ENCODE measurements around the gene CALN1.

The CALN1 gene

DNA sequence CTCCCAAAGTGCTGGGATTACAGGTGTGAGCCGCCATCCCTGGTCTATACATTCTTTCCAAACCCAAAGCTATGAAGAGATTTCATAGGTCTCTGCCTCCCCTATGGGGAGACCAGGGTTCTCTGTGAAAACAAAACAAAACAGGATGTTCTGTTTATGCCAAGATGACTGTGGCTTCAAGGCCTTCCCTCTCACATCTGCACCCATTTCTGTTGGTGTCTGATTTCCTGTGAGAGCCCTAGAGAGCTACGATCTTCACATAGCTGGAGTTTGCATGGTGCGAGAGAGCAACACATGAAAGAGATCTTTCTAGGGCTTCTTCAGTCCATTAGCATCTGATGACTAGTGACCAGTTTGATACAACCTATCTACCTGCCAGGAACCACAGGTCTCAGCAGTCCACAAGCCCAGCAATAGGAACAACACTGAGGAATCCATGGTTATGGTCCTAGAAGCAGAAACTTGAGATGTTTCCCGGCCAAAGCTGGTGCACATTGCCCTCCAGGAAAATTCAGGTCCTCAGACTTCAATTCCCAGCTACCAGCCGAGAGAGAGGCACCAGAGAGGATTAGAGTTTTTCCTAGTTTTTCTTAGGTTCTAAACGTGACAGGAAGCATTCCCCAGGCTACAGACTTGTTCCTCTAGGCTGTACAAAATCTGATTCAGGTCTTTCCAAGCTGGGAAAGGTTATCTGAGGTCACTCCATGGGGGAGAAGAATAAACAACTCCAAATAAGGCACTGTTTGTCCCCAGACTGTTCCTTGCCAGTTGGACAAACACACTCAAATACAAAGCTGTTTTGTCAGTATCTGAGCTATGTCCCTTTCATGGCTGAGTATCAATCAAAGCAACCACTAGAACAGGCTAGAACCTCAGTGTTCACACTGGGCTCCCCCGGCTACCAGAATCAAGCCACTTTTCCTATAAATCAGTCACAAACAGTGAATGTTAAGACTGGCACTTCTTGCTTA, 259.7 kb downstream of the CALN1 start:
- Histone ChIP-seq H3K27ac (ENCODE audit: insufficient read depth, low read length, poor library complexity, severe bottlenecking) (no peak overlapping the region), H3K9me3 (ENCODE audit: control insufficient read depth, low read length) (no peaks in the 10 kb centered on the region), H3K4me1 (ENCODE audit: control insufficient read depth, insufficient read depth, low read length, poor library complexity, severe bottlenecking) (no peaks in the 10 kb centered on the region), H3K4me3 (ENCODE audit: insufficient read depth, low read depth, low read length, poor library complexity, severe bottlenecking) (no peak overlapping the region), H3K27me3 (replicated peaks; ENCODE audit: control insufficient read depth, insufficient read depth, low read length, poor library complexity, severe bottlenecking) (no peaks in the 10 kb centered on the region), H3K36me3 (ENCODE audit: control insufficient read depth, insufficient read depth, low read length) (no peaks in the 10 kb centered on the region)
- no peak for DNase-seq

DNA sequence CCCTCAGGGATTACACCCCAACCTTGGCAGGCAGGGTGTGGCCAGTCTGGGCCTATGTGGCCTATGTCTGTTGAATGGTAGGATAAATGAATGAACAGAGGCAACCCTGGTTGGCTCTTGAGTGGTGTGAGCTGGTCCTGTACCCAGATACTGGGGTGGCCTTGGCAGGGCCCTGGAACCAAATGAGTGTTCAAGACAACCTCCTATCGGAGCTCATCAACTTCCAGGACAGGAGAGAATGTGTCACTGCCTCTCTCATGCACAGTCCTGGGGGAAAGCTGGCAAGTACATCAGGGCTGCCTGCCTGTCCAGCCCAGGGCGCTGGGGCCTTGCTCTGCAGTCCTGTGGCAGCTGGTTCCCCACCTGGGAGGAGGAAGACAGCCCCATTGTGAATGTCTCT, 271.6 kb downstream of the CALN1 start:
- H3K27ac ChIP-seq (ENCODE audit: insufficient read depth, low read length, poor library complexity, severe bottlenecking): no peak overlapping the region
- H3K4me1 ChIP-seq (ENCODE audit: control insufficient read depth, insufficient read depth, low read length, poor library complexity, severe bottlenecking): no peaks in the 10 kb centered on the region
- H3K36me3 ChIP-seq (ENCODE audit: control insufficient read depth, insufficient read depth, low read length): no peaks in the 10 kb centered on the region
- DNase-seq: no peak
- no peak overlapping the region for H3K4me3 ChIP-seq (ENCODE audit: insufficient read depth, low read depth, low read length, poor library complexity, severe bottlenecking)
- H3K9me3 ChIP-seq (ENCODE audit: control insufficient read depth, low read length): no peaks in the 10 kb centered on the region
- no peaks in the 10 kb centered on the region for H3K27me3 ChIP-seq (replicated peaks; ENCODE audit: control insufficient read depth, insufficient read depth, low read length, poor library complexity, severe bottlenecking)

DNA sequence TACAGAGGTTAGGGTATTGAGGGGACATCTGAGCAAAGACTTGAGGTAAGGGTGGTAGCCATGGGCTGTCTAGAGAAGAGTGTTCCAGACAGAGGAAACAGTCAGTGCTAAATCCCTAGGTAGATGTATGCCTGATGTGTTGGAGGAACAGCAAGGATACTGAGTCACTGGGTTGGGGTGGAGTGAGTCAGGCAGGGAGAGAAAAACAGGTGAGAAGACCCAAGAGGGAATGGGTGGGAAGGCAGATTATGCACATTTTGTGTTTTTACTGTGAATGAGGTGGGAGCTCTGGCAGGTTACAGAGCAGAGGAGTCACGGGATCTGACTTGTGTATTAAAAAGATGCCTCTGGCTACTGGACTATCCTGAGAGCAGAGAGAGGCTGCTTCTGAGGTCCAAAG, 285.0 kb downstream of the CALN1 start:
- Histone ChIP-seq H3K36me3 (ENCODE audit: control insufficient read depth, insufficient read depth, low read length) (no peaks in the 10 kb centered on the region), H3K27me3 (replicated peaks; ENCODE audit: control insufficient read depth, insufficient read depth, low read length, poor library complexity, severe bottlenecking) (no peaks in the 10 kb centered on the region), H3K27ac (ENCODE audit: insufficient read depth, low read length, poor library complexity, severe bottlenecking) (no peak overlapping the region), H3K4me3 (ENCODE audit: insufficient read depth, low read depth, low read length, poor library complexity, severe bottlenecking) (no peak overlapping the region), H3K9me3 (ENCODE audit: control insufficient read depth, low read length) (no peaks in the 10 kb centered on the region), H3K4me1 (ENCODE audit: control insufficient read depth, insufficient read depth, low read length, poor library complexity, severe bottlenecking) (no peaks in the 10 kb centered on the region)
- no peak for DNase-seq

DNA sequence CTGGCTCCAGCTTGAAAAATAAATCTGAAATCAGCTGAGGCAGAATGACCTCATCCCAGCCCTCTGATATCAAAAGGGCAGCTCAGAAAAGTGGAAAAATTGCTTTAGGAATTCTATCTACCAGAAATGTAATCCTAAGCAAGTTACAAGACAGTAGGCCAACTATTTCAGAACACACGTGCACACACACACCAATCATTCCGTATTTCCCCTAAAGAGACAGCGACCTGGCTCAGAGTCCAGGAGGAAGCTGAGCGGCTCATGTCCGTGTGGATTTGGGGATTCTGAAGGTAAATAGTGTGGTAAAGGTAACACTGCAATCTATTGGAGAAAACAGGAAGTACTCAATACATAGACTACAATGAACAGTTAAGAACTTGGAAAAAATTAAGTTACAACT, 288.2 kb downstream of the CALN1 start:
- no peaks in the 10 kb centered on the region for H3K36me3 ChIP-seq (ENCODE audit: control insufficient read depth, insufficient read depth, low read length)
- DNase-seq: no peak
- H3K4me3 ChIP-seq (ENCODE audit: insufficient read depth, low read depth, low read length, poor library complexity, severe bottlenecking): no peak overlapping the region
- no peaks in the 10 kb centered on the region for H3K27me3 ChIP-seq (replicated peaks; ENCODE audit: control insufficient read depth, insufficient read depth, low read length, poor library complexity, severe bottlenecking)
- no peak overlapping the region for H3K27ac ChIP-seq (ENCODE audit: insufficient read depth, low read length, poor library complexity, severe bottlenecking)
- no peaks in the 10 kb centered on the region for H3K4me1 ChIP-seq (ENCODE audit: control insufficient read depth, insufficient read depth, low read length, poor library complexity, severe bottlenecking)
- H3K9me3 ChIP-seq (ENCODE audit: control insufficient read depth, low read length): no peaks in the 10 kb centered on the region

DNA sequence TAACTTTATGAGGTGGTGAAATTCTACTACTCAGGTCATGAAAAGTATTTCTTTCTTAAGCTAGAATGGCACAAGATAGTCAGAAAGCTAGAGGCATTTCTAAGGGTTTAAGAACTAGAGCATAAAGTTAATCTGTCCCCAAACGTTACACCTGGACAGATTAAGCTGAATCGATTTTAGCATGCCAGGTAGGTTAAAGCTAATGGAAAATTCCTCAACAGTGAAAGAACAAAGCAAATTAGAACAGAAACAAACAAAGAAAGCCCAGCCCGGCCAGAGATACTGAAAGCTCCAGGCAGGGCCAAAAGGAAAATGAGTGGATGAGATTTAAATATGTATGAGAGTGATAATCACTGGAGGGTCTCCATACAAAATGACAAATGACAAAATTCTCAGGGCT, 293.8 kb downstream of the CALN1 start:
- Histone ChIP-seq H3K9me3 (ENCODE audit: control insufficient read depth, low read length) (no peaks in the 10 kb centered on the region), H3K27me3 (replicated peaks; ENCODE audit: control insufficient read depth, insufficient read depth, low read length, poor library complexity, severe bottlenecking) (no peaks in the 10 kb centered on the region), H3K36me3 (ENCODE audit: control insufficient read depth, insufficient read depth, low read length) (no peaks in the 10 kb centered on the region), H3K4me1 (ENCODE audit: control insufficient read depth, insufficient read depth, low read length, poor library complexity, severe bottlenecking) (no peaks in the 10 kb centered on the region), H3K27ac (ENCODE audit: insufficient read depth, low read length, poor library complexity, severe bottlenecking) (no peak overlapping the region), H3K4me3 (ENCODE audit: insufficient read depth, low read depth, low read length, poor library complexity, severe bottlenecking) (no peak overlapping the region)
- DNase-seq: no peak

DNA sequence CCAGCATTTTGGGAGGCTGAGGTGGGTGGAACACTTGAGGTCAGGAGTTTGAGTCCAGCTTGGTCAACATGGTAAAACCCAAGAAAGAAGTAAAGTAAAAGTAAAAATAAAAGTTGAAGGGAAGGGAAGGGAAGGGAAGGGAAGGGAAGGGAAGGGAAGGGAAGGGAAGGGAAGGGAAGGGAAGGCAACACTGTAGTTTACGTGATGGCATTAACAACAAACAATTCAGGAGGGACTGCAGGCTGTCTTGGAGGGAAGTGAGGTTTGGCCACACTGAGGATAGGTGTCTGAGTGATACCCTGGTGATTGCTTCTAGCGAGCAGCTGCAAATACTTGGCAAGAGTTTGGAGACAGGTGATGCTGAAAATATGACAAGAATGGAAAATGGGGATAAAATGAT, 298.0 kb downstream of the CALN1 start:
- Histone ChIP-seq H3K36me3 (ENCODE audit: control insufficient read depth, insufficient read depth, low read length) (no peaks in the 10 kb centered on the region), H3K27me3 (replicated peaks; ENCODE audit: control insufficient read depth, insufficient read depth, low read length, poor library complexity, severe bottlenecking) (no peaks in the 10 kb centered on the region), H3K27ac (ENCODE audit: insufficient read depth, low read length, poor library complexity, severe bottlenecking) (no peak overlapping the region), H3K4me3 (ENCODE audit: insufficient read depth, low read depth, low read length, poor library complexity, severe bottlenecking) (no peak overlapping the region), H3K4me1 (ENCODE audit: control insufficient read depth, insufficient read depth, low read length, poor library complexity, severe bottlenecking) (no peaks in the 10 kb centered on the region), H3K9me3 (ENCODE audit: control insufficient read depth, low read length) (no peaks in the 10 kb centered on the region)
- DNase-seq: no peak

DNA sequence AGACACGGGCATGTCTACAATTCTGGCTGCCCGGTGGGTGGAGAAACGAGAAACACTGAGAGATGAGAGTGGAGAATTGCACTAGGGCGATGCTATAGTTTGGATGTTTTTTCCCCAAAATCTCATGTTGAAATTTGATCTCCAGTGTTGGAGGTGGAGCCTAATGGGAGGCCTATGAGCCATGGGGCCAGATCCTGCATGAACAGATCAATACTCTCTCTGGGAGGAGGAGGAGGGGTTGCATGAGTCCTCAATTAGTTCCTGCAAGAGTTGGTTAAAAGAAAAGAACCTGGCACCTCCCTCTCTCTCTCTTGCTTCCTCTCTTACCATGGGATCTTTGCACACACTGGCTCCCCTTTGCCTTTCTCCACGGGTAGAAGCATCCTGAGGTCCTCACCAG, 299.1 kb downstream of the CALN1 start:
- H3K27ac ChIP-seq (ENCODE audit: insufficient read depth, low read length, poor library complexity, severe bottlenecking): no peak overlapping the region
- no peaks in the 10 kb centered on the region for H3K4me1 ChIP-seq (ENCODE audit: control insufficient read depth, insufficient read depth, low read length, poor library complexity, severe bottlenecking)
- no peak for DNase-seq
- peaks cover 7% of the 10 kb centered on the region for H3K9me3 ChIP-seq (ENCODE audit: control insufficient read depth, low read length)
- no peaks in the 10 kb centered on the region for H3K36me3 ChIP-seq (ENCODE audit: control insufficient read depth, insufficient read depth, low read length)
- no peaks in the 10 kb centered on the region for H3K27me3 ChIP-seq (replicated peaks; ENCODE audit: control insufficient read depth, insufficient read depth, low read length, poor library complexity, severe bottlenecking)
- H3K4me3 ChIP-seq (ENCODE audit: insufficient read depth, low read depth, low read length, poor library complexity, severe bottlenecking): no peak overlapping the region

DNA sequence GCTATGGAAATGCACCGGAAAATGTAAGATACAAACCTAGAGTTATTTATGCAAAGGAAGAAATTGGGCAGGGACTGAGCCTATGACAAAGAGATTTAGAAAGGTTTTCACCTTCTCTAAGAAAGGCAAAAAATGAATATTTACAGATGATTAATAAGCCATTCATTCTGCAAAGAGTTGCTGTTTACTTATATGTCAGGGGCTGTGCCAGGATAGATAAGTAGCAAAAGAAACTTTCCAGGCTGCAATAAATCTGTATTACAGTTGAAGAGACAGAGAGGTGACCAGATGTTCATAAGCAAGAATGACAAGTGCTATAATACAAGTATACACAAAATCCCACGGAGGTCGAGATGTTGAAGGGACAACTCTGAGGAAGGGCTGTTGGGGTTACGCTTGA, 299.6 kb downstream of the CALN1 start:
- no peak for DNase-seq
- Histone ChIP-seq H3K4me3 (ENCODE audit: insufficient read depth, low read depth, low read length, poor library complexity, severe bottlenecking) (no peak overlapping the region), H3K27ac (ENCODE audit: insufficient read depth, low read length, poor library complexity, severe bottlenecking) (no peak overlapping the region), H3K27me3 (replicated peaks; ENCODE audit: control insufficient read depth, insufficient read depth, low read length, poor library complexity, severe bottlenecking) (no peaks in the 10 kb centered on the region), H3K9me3 (ENCODE audit: control insufficient read depth, low read length) (peaks cover 7% of the 10 kb centered on the region), H3K36me3 (ENCODE audit: control insufficient read depth, insufficient read depth, low read length) (no peaks in the 10 kb centered on the region), H3K4me1 (ENCODE audit: control insufficient read depth, insufficient read depth, low read length, poor library complexity, severe bottlenecking) (no peaks in the 10 kb centered on the region)

DNA sequence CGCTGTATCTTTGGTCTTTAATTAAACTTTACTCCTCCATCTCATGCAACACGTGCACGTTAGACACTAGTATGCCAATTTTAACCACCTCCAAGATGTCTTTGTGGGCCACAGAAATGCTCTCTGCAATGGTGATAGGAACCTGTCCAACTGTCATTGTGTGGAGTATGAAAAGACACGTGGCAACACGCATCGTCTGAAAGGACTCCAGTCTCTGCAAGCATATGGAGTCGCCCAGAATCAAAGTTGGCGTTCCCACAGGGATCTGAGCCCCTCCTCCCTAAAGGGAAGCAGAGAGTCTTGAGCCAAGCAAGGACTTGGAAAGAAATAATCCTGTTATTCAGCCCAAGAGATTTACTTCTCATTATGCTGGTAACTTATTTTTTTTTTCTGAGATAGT, 301.1 kb downstream of the CALN1 start:
- Histone ChIP-seq H3K27me3 (replicated peaks; ENCODE audit: control insufficient read depth, insufficient read depth, low read length, poor library complexity, severe bottlenecking) (no peaks in the 10 kb centered on the region), H3K9me3 (ENCODE audit: control insufficient read depth, low read length) (peaks cover 10% of the 10 kb centered on the region), H3K4me3 (ENCODE audit: insufficient read depth, low read depth, low read length, poor library complexity, severe bottlenecking) (no peak overlapping the region), H3K4me1 (ENCODE audit: control insufficient read depth, insufficient read depth, low read length, poor library complexity, severe bottlenecking) (no peaks in the 10 kb centered on the region), H3K27ac (ENCODE audit: insufficient read depth, low read length, poor library complexity, severe bottlenecking) (no peak overlapping the region), H3K36me3 (ENCODE audit: control insufficient read depth, insufficient read depth, low read length) (no peaks in the 10 kb centered on the region)
- DNase-seq: no peak

DNA sequence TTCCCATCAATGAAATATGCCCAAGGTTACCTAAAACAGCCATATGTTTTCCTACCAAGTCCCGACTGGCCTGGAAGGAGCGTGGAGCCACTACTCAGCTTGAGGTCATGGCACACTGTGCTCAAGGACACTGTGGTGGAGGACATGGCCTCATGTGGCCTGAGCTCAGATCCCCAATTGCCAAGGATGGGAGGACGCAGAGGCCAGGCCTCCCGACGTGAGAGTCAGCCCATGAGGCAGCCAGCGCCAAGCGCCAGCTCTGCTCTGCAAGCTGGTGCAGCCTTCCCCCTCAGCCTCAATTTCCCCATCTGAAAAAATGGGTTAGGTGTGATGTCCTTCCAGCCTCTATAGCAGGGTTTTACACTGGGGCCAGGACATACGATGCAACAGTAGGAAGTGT, 302.6 kb downstream of the CALN1 start:
- Histone ChIP-seq H3K4me1 (ENCODE audit: control insufficient read depth, insufficient read depth, low read length, poor library complexity, severe bottlenecking) (no peaks in the 10 kb centered on the region), H3K9me3 (ENCODE audit: control insufficient read depth, low read length) (peaks cover 10% of the 10 kb centered on the region), H3K4me3 (ENCODE audit: insufficient read depth, low read depth, low read length, poor library complexity, severe bottlenecking) (no peak overlapping the region), H3K27me3 (replicated peaks; ENCODE audit: control insufficient read depth, insufficient read depth, low read length, poor library complexity, severe bottlenecking) (no peaks in the 10 kb centered on the region), H3K27ac (ENCODE audit: insufficient read depth, low read length, poor library complexity, severe bottlenecking) (no peak overlapping the region), H3K36me3 (ENCODE audit: control insufficient read depth, insufficient read depth, low read length) (no peaks in the 10 kb centered on the region)
- DNase-seq: no peak
